C4-2B (cell line): ENCODE results near the gene COA8.

Experiments
- ZFX ChIP-seq: fragments of 450-650 bp; IDR thresholded peaks from 2 replicates; pipeline ENCODE4 v1.6.1; 2017
- TF ChIP-seq, protein P1 (sequence below): fragments of 450-650 bp; conservative IDR thresholded peaks from 2 replicates; pipeline ENCODE4 v1.5.1; 2017; ENCODE audit warnings: mild to moderate bottlenecking

DNA sequence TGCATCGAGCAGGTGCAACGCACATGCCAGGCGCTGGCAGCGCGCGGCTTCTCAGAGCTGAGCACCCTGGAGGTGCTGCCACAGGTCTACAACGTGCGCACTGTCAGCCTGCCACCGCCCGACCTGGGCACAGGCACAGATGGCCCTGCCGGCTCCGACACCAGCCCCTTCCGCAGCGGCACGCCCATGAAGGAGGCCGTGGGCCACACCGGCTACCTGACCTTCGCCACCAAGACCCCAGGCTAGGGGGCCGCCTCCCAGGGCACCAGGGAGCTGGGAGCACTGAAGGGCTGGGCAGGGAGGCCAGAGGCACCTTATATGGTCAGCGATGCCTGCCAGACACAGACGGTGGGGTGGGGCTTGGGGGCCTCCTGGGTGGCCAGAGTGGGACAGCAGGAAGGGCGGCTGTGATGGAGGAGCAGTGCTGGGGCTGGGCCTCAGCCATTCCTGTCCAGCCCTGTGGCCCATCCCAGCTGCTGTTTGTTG, 28.1 kb upstream of the COA8 start:
- TF ChIP-seq, protein P1, sequence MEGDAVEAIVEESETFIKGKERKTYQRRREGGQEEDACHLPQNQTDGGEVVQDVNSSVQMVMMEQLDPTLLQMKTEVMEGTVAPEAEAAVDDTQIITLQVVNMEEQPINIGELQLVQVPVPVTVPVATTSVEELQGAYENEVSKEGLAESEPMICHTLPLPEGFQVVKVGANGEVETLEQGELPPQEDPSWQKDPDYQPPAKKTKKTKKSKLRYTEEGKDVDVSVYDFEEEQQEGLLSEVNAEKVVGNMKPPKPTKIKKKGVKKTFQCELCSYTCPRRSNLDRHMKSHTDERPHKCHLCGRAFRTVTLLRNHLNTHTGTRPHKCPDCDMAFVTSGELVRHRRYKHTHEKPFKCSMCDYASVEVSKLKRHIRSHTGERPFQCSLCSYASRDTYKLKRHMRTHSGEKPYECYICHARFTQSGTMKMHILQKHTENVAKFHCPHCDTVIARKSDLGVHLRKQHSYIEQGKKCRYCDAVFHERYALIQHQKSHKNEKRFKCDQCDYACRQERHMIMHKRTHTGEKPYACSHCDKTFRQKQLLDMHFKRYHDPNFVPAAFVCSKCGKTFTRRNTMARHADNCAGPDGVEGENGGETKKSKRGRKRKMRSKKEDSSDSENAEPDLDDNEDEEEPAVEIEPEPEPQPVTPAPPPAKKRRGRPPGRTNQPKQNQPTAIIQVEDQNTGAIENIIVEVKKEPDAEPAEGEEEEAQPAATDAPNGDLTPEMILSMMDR: no peak
- TF ChIP-seq ZFX: no peak
